NCI-H446 treated with DMSO at 0.1 percent for 48 hours (cell line): ENCODE results near the gene CDH8.
"Not testable (repeated sequence)": the region's sequence is repeated elsewhere in the genome, so short reads cannot be mapped to it uniquely, and the experiment has no call there.

Source experiments
- DNase-seq: peaks from one replicate; lab custom pipeline; 2025; lab: John Stamatoyannopoulos, UW

The CDH8 gene

DNA sequence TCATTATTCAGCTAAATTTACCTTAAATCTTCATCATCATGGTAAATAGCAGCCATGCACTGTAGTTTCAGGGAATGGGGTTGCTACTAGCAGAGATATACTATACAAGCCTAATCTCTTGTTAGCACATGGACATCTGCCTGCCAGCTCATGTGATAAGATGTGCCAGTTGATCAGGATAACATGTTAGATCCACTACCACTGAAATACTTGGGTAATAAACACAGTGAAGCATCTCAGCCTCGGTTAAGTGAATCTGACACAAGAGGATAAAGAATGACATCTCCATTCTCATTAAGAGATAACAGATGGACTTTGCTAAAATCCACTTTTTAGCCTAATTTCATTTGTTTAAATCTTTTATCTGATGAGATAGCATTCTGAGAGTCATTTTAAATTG lies 256.1 kb downstream of the CDH8 start:
- no peak for DNase-seq

GRCh38 chr16:61770301-61770700 lies 265.9 kb downstream of the CDH8 start:
- DNase-seq: no peak

DNA sequence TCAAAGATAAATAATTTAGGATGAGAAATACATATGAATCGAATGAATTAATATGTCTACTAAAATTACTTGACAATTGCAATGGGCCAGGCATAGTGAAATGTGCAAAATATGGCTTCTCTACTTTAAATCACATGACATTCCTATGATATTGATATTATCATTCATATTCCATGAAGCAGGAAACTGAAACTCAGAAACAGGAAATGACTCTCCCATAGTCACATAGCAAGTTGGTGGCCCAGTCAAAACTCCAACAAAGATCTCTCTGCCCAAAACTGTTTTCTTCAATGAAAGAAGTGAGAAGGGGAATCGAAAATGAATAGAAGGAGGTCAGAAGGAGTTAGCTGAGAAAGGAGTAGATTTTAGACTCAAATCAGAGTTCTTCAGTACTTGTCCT lies 272.2 kb downstream of the CDH8 start:
- no peak for DNase-seq

DNA sequence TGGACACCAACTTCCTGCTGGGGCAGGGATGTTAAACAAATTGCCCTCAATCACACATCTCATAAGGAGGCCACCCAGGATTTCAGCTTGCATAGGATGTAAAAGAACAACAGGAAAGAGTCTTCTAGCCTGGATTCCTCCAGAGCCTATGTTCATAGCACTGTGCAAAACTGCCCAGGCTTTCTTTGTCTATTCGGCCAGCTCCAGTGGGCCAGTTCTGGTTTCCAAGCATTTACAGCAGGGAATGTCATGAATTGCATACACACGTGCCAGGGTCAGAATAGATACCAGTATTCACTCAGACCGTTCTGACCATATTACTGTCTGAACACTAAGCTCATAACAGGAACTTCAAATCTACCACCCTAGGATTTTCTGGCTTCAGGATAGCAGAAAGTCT lies 273.2 kb downstream of the CDH8 start:
- no peak for DNase-seq

- DNase-seq: no peak
These were observed 305.2 kb downstream of the CDH8 start for GRCh38 chr16:61730997-61731396.

DNA sequence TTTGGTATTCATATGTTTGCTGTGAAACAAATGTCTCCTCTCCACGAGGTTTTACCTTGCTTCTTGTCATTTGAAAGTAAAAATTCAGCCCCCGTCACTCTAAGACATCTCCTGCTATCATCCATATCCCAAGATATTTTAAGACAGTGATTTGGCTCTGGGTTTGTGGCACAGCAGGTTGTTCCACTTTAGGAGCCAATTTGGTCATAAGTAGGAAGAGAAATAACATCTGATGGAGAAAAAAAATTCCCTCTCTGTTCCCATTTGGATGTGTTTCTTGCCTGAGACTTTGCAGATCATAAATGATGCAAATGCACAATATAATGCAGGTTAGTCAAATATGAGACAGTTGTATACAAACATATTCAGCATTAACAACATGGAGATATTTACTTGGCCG lies 309.5 kb downstream of the CDH8 start:
- DNase-seq: no peak

DNA sequence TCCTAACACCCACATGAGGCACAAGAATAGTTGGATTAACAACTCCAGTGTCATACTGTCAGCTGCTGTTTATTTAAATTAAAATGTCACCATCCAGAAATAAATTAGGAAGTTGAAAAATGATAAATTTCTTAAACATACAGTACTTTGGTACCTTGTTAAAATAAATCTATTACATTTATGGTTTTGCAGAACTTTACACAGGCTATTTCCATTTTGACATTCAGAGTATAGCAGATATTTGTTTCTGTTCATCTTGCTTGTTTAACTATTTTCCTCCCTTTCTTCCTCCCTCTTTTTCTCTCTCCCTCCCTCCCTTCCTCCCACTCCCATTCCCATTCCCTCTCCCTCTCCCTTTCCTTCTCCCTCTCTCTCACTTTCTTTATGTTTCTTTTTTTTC lies 310.1 kb downstream of the CDH8 start:
- no peak for DNase-seq

- DNase-seq: no peak
These were observed 314.7 kb downstream of the CDH8 start for GRCh38 chr16:61721544-61721943.

GRCh38 chr16:61715393-61715792 lies 320.8 kb downstream of the CDH8 start:
- no peak for DNase-seq

- no peak for DNase-seq
These were observed 322.5 kb downstream of the CDH8 start for GRCh38 chr16:61713787-61714186.

GRCh38 chr16:61699640-61700039 lies 336.6 kb downstream of the CDH8 start:
- not testable (repeated sequence) for DNase-seq

DNA sequence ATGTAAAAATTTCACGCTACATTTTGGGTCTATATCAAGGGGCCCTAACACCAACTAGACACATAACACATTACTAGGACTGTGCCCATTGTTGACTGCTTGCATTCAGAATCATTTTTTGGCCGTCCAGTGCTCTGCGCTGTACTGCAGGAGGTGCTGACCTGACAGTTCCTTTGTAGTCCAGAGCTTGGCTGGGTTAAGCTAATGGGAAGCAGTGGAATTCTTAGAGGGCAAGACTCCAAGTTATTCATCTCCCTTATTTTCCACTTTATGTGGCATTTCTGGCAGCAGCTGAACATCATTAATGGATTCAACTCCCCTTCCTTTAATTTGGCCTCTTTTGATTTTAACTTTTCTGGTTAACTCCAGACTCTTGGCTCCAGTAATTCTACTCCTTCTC lies 351.7 kb downstream of the CDH8 start:
- no peak for DNase-seq

GRCh38 chr16:61681673-61682072 lies 354.6 kb downstream of the CDH8 start:
- no peak for DNase-seq

DNA sequence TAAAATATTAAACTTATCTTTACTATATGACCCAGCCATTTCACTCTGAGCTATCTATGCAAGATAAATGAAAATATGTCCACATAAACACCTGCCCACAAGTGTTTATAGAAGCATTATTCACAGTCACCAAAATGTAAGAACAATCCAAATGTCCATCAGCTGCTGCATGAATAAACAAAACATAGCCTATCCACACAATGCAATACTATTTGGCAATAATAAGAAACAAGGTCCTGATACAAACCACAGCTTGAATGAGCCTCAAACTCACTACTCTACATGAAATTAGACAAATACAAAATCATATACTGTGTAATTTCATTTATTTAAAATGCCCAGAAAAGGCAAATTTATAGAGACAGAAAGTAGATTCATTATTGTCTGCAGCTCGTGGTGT lies 355.1 kb downstream of the CDH8 start:
- no peak for DNase-seq

DNA sequence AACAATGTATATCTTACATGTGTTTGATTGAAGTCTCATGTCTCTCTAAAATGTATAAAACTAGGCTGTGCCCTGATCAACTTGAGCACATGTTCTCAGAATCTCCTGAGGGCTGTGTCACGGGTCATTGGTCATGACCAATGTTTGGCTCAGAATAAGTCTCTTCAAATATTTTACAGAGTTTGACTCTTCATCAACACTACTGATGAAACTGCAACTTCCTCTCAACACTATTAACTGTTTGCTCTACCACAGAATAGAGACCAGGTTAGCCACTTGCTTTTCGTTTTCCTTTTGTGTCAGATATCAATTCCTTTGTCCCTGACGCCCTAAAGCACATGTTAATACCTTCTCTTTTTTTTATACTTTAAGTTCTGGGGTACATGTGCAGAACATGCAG lies 358.1 kb downstream of the CDH8 start:
- DNase-seq: no peak

- DNase-seq: no peak
These were observed 358.5 kb downstream of the CDH8 start for GRCh38 chr16:61677776-61678175.

- no peak for DNase-seq
These were observed 359.5 kb downstream of the CDH8 start for GRCh38 chr16:61676740-61677139.

DNA sequence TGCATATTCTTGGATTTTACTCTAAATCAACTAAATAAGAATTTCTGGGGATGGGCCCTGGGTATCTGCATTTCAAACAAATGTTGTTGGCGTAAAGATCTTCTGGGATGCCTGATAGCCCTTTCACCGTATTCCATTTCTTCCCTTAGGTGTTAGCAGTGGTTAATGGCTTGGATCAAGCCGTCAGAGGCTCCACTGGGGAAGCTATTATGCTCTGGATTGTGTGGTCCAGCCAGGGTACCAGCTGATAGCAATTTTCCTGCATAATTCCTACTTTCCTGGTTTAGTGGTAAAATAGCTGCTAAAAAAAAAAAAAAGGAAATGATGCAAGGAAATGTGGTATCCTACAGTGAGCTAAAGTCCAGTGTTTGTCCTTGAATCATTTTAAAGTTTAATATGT lies 365.1 kb downstream of the CDH8 start:
- no peak for DNase-seq

DNA sequence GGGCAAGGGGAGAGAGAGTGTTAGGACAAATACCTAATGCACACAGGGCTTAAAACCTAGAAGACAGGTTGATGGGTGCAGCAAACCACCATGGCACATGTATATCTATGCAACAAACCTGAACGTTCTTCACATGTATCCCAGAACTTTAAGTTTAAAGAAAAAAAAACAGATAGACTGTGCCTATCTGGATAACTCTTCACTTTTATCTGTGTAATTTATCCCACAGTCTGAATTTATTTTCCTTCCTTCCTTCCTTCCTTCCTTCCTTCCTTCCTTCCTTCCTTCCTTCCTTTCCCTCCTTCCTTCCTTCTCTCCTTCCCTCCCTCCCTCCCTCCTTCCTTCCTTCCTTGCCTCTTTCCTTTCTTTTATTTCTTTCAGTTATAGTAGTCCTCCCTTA lies 370.7 kb downstream of the CDH8 start:
- DNase-seq: no peak

- no peak for DNase-seq
These were observed 376.3 kb downstream of the CDH8 start for GRCh38 chr16:61659936-61660335.

- no peak for DNase-seq
These were observed 381.3 kb downstream of the CDH8 start for GRCh38 chr16:61654962-61655361.

DNA sequence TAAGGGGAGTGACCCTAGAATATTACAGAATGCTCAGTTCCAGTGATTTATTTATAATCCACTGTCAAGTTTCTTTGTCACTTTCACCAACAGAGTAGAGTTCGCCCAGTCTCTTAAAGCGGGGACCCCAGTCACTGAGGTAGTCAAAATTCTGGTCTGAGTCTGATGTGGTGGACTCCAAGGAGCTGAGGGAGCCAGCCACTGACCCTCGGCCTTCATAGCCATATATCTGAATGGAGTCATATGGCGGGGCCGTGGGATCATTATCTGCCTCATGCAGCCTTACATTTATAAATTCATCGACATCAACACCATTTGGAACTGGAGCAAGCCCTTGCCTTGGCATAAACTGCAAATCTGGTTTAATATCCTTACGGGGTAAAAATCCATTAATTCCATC lies 382.7 kb downstream of the CDH8 start:
- no peak for DNase-seq

GRCh38 chr16:61645561-61645960 lies 390.7 kb downstream of the CDH8 start:
- DNase-seq: no peak

GRCh38 chr16:61644736-61645135 lies 391.5 kb downstream of the CDH8 start:
- DNase-seq: no peak

GRCh38 chr16:61617219-61617783 lies 418.9 kb downstream of the CDH8 start:
- DNase-seq: no peak
